ENCODE results near the gene RNF17.

- TF ChIP-seq CTCF (conservative IDR thresholded peaks at IDR 0.05 in 1 of 2, IDR thresholded peaks at IDR 0.05 in 1 of 2; ENCODE audit: extremely low read depth in 1 of 2, insufficient read depth in 1 of 2, low read depth in 1 of 2, low read length in 2 of 2) (no peak), EZH2 (IDR thresholded peaks at IDR 0.05; ENCODE audit: borderline replicate concordance, low read length) (no peak)
These were observed 157.9 kb downstream of the RNF17 start for GRCh38 chr13:24921881-24922280.
